Activated naive CD4-positive, alpha-beta T cell treated with Interleukin-2 at 50 U/mL for 16 hours (primary cell): Measurements from ENCODE around the gene TBXAS1.

ENCODE experiments used
- DNase-seq: peaks from one replicate; pipeline ENCODE4 v3.0.0-alpha.2; 2020

Gene TBXAS1

GRCh38 chr7:139829025-139829774 lies at the start of gene TBXAS1:
TSS of gene TBXAS1 (plus strand) at chr7:139829264. CDS start at chr7:139829391, 127 bp downstream.
- DNase-seq, result peak; percentile 33

GRCh38 chr7:139782932-139783331 lies 46.1 kb upstream of the TBXAS1 start:
- DNase-seq, result no peak

GRCh38 chr7:139783647-139784385 lies 45.2 kb upstream of the TBXAS1 start:
- no peak for DNase-seq

- no peak for DNase-seq
Measured at GRCh38 chr7:139784648-139785047, 44.4 kb upstream of the TBXAS1 start.

- no peak for DNase-seq
Measured at GRCh38 chr7:139791316-139791715, 37.7 kb upstream of the TBXAS1 start.

GRCh38 chr7:139797607-139798006 lies 31.5 kb upstream of the TBXAS1 start:
- no peak for DNase-seq

GRCh38 chr7:139798221-139798620 lies 30.8 kb upstream of the TBXAS1 start:
- no peak for DNase-seq

GRCh38 chr7:139798892-139799291 lies 30.2 kb upstream of the TBXAS1 start:
- DNase-seq, result no peak

- no peak for DNase-seq
Measured at GRCh38 chr7:139799586-139799985, 29.5 kb upstream of the TBXAS1 start.

GRCh38 chr7:139804571-139804970 lies 24.5 kb upstream of the TBXAS1 start:
- no peak for DNase-seq

- DNase-seq, result no peak
Measured at GRCh38 chr7:139807009-139807408, 22.1 kb upstream of the TBXAS1 start.

- no peak for DNase-seq
Measured at GRCh38 chr7:139808427-139808826, 20.6 kb upstream of the TBXAS1 start.

- no peak for DNase-seq
Measured at GRCh38 chr7:139808846-139809442, 20.1 kb upstream of the TBXAS1 start.

GRCh38 chr7:139811066-139811465 lies 18.0 kb upstream of the TBXAS1 start:
- no peak for DNase-seq

- no peak for DNase-seq
Measured at GRCh38 chr7:139813151-139813550, 15.9 kb upstream of the TBXAS1 start.

GRCh38 chr7:139813689-139814088 lies 15.4 kb upstream of the TBXAS1 start:
- DNase-seq, result no peak

- no peak for DNase-seq
Measured at GRCh38 chr7:139817249-139817648, 11.8 kb upstream of the TBXAS1 start.

GRCh38 chr7:139820089-139820488 lies 9.0 kb upstream of the TBXAS1 start:
- DNase-seq, result no peak

- no peak for DNase-seq
Measured at GRCh38 chr7:139821349-139822105, 7.5 kb upstream of the TBXAS1 start.

- DNase-seq, result no peak
Measured at GRCh38 chr7:139822855-139823254, 6.2 kb upstream of the TBXAS1 start.

GRCh38 chr7:139823959-139824521 lies 5.0 kb upstream of the TBXAS1 start:
- DNase-seq, result no peak

- DNase-seq, result no peak
Measured at GRCh38 chr7:139825666-139826290, 3.3 kb upstream of the TBXAS1 start.
